Stimulated activated CD8-positive, alpha-beta memory T cell treated with anti-CD3 and anti-CD28 coated beads, Interleukin-15, amount 100 ng/mL, for 48 hours (primary cell): ENCODE data around the gene REEP1.
"Not testable (repeated sequence)": the region's sequence is repeated elsewhere in the genome, so short reads cannot be mapped to it uniquely, and the experiment has no call there.

ENCODE experiments used
- DNase-seq, 2 donors: peaks; one replicate each; pipeline ENCODE4 v3.0.0-alpha.2; 2020; ENCODE audit warnings: low read depth in 2 of 2

The REEP1 gene

DNA sequence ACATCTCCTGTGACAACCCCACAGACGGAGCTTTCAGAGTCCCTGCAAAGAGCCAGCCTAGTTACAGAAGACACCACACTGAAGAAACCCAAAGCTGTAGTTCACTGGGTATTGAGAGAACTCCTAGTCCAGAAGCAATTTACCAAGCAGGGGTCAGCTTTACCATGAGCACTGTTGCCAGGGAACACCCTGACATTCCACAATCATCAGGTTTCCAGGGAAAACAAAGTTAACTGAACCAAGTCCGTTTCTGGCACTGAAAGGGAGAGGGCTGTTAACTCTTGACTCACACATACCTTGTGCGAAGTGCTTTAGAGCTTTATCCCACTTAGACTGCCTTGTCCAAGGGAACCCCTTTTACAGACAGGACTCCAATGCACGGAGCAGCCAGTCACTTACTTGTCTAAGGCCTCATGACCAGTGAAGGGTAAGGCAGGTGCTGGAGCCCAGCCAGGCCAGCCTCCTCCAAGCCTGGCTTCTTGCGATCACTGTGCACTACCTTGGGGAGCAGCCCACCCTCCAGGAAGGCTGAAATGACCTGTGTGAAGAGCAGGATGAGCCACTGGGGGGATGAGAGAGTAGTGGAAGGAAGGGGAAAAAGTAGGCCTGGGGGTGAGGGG lies 53.9 kb downstream of the REEP1 start:
- no peak for DNase-seq

DNA sequence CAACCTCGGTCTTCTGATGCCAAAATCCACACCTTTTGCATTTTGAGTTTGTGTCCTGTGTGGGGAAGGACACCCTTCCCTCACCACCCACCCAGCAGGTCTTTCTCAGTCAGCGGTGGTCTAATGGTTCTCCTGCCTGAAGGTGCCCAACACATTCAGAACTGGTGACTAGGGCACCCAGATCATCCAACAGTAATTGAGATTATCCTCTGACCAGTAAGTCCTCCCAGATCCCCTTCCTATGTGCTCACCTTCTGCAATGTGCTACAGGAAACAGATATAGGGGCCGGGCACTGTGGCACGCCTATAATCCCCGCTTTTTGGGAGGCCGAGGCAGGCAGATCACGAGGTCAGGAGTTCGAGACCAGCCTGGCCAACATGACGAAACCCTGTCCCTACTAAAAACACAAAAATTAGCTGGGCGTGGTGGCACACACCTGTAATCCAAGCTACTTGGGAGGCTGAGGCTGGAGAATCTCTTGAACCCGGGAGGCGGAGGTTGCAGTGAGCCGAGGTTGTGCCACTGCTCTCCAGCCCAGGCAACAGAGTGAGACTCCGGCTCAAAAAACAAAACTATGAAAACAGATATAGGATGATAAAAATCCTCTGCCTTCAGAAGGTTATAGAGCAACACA lies 56.2 kb downstream of the REEP1 start:
- DNase-seq: no peak

DNA sequence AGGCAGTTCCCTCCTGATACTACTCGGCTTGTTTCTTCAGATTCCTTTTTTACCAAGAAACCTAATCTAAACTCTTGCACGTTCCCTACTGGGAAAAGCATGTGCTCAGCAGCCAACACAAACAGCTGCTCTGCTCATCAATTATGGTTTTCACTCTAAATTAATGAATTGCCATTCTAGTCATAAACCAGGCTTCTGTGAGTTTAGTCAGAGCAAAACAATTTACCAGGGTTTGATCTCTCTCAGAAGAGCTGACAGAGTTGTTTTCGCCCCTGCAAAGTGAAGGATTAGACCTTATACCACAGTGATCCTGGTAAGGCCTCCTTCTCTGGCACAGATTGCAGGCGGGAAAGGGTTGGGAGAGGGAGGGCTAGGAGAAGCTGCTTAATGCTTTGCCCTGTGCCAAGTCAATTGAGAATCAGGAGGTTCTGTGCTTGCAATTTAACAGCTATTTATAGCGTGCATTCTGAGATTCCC lies 57.2 kb downstream of the REEP1 start:
- DNase-seq: no peak

DNA sequence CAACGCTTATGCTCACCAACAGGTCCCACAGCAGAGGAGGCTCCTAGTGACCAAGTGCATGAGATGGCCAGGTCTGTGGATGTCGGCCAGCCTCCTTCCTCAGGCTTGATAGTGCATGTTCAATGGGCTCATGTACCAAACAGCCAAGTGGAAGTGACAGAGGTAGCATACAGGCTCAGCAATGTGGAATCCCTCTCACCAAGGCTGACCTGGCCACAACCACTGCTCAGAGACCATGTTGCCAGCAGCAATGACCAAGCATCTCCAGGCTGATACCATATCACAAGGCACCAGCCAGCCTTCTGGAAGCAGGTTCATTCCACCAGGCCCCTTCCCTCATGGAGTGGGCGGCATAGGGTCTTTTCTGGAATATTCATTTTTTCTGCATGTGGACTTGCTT lies 61.5 kb downstream of the REEP1 start:
- DNase-seq: no peak

DNA sequence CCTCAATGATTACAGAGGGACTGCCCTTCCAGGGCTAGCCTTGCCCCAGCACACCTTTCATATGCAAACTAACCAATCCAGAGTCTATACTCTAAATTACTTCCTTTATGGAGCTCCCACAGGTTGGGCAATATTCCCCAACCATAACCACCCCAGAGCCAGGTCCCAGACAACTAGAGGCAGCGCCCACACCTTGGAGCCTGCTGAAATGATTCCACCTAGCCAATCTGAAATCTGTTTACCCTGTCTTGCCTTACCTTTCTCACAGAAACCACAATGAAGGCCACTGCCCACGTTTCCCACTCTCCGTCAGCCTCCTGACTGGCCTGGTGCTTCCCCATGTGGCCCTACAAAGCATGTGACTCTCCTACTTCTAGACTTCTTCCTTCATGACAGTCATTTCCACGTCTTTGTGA lies 62.0 kb downstream of the REEP1 start:
- no peak for DNase-seq

DNA sequence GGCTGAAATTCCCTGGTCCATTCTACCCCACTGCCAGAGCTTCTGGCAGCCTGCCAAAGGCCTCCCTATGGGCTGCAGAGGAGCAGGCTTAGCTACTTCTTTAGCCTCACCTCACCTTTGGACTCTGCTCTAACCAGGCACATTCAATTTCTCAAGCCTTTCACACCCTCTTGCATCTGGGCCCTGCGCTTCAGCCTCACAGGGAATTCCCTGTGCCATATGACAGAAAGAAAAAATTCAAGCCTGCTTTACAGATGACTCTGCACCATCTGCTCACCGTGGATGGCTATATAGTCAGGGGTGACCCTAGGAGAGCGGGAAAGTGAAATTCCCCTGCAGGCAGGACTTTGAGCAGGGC lies 62.5 kb downstream of the REEP1 start:
- no peak for DNase-seq

DNA sequence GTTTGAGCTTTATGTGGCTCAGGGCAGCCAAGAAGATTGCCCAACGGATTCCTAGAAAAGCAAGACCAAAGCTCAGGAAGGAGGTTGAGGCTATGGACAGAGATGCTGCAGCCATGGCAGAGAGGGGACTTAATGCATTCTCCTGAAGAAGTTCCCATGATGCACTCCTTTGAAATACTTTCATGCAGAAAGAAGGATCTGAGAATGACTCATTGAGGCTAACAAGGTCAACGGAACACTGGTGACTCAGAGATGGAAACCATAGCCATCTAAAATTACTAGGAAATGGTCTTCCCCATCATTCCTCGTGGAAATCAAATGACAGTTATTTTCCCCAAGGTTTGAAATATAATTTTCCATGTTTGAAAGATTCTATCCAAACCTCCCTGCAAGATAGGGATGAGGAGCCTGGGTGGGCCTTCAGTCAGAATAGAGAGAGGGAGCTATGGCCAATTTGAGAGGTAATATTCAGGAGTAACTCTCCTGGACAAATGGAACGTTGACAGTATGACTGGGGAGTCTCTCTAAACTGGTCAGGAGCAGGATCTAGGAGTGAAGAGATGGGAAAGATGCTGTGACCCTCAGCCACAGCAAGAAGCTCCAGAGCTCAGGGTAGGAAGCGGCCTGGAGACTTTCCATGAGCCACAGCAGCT lies 63.0 kb downstream of the REEP1 start:
- no peak for DNase-seq

DNA sequence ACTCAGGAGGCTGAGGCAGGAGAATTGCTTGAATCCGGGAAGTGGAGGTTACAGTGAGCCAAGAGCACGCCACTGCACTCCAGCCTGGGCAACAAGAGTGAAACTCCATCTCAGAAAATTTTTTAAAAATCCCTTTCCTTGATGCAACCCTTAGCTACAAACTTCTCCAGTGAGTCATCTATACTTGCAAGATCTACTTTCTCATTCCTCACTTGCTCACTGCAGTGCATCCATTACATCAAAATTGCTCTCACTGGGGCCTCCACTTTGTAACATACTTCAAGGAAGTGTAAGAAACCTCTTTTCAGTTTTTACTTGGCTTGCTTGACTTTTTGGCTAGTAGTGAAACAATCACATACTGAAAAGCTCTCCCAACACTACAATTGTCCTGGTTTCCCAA lies 65.3 kb downstream of the REEP1 start:
- no peak for DNase-seq

DNA sequence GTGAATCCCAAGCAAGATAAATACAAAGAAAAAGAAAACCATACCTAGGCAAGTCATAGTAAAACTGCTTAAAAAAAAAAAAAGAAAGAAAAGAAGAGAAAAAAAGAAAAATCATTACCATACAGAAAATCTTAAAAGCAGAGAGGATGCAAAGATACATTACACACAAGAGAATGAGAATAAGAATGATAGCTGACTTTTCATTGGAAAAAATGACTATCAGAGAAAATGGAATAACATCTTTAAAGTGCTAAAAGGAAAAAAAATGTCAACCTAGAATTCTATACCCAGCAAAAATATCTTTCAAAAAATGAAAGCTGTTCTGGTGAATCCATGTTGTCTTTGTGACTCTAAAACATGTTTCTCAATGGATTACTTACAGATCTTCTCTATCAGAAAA lies 66.2 kb downstream of the REEP1 start:
- no peak for DNase-seq

DNA sequence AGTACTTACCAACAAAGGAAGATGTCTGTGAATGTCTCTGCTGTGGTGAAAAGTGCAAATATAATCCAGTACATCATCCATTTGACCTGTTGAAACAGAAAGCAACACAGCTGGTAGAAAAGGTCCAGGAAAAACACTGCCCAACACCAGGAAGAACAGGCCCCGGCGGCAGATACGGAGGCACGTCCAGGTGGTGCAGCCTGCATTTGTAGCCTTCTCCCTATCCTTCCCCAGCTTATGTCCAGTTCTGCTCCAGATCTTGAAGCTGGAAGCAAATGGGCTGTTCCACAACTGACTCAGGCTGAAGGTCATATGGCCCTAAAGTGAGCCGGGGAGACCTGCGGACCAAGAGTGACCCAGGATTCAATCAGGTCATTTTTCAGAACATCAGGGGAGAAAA lies 73.5 kb downstream of the REEP1 start:
- no peak for DNase-seq

DNA sequence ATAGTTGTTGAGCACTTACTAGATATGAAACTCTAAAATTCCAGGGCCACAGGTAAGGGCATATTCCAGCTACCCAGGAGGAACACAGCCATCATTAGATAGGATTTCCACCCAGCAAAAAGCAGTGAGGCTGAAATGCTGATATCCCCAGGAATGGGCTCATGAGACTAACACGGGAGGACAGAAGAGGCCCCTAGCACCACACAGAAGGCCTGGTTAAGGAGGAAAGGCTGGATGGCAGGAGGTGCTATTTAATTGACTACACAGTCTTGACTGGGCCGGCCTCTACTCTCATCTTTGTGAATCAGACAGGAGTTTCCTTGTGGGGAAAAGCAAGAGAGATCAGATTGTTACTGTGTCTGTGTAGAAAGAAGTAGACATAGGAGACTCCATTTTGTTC lies 76.4 kb downstream of the REEP1 start:
- no peak for DNase-seq

DNA sequence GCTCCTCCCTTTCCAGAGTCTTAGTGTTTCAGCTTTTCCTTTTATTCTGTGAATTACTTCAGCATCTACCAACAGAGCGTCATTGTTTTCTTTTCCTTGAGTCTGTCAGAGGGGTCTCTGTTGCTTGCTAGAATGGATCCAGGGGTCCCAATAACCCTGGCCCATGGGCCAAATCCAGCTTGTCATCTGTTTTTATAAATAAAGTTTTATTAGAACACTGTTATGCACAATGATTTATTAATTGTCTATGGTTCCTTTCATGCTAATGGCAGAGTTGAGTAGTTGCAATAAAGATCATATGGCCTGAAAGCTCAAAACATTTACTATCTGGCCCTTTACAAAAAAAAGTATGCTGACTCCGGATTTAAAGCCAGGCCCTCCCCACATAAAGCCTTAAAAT lies 79.3 kb downstream of the REEP1 start:
- no peak for DNase-seq

DNA sequence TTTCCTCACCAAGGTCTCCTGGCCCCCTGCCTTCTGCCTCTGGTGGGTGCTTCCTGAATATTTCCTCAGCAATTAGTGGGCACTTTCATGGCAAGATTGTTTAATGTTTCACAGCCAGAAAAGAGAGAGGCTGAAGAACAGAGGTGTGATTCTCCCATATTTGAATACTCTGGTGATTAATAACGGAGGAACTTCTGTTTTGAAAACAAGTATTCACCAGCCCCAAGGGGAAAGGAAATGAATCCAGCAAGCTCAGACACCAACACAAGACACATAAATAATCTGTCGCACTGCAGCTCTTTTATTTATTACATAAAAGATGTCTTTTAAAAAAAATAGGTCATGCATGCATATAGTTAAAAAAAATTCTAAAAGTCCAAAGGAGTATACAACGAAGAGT lies 80.4 kb downstream of the REEP1 start:
- DNase-seq: no peak

DNA sequence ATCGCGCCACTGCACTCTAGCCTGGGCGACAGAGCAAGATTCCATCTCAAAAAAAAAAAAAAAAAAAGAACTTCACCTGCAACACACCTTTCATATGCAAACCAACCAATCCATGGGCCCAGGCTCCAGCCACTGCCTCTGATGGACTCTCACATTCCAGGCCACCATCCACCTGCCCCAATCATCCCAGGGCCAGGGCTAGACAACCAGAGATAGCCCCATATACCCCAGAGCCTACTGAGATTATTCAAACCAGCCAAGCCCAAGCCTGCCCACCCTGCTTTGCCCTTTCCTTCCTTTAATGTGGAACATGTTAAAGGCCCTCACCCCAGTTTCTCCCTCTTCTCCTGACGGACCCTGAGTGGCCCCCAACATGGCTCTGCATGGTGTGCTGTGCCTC lies 81.1 kb downstream of the REEP1 start:
- DNase-seq: no peak

DNA sequence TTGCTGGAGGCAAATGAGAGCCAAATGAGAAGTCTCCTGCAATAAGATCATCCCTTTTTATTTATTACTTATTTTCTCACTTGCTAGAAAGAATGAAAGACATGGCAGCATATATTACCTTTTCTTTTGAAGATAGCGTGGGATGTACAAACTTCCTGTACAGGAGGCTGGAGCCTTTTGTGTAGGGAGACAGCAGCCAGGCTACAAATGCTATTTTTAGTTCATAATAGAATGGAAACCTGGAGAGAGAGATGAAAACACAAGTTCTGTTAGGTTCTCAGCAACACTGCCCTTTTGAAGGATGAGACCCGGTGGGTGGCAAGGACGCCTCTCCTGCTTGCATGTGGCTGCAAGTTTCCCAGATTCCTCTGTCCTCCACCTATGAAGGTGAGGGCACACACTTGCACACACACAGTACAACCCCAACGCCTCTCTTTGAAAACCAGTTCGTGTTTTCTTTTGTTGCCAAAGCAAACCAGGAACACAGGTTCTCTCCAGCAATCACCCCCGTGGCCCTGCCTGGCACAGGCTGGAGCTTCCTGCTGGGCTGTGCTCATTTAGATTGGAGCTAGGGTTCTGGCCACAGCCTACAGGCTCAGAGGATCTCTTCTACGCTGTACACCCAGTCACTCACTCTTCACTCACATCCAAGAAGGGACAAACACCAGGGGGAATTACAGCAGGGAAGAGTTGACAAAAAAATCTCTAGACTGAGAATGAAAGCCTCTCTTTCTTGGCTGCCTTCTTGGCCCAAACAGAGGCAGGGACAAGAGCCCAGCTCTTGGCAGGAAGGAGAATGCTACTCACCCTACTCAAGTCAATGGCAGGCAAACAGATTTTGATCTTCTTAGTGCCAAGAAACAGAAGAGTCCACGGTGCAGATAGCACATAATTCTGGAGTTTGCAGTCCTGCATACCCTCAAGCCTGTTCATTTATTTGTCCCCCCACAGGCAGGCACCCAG lies 82.6 kb downstream of the REEP1 start:
- no peak for DNase-seq

DNA sequence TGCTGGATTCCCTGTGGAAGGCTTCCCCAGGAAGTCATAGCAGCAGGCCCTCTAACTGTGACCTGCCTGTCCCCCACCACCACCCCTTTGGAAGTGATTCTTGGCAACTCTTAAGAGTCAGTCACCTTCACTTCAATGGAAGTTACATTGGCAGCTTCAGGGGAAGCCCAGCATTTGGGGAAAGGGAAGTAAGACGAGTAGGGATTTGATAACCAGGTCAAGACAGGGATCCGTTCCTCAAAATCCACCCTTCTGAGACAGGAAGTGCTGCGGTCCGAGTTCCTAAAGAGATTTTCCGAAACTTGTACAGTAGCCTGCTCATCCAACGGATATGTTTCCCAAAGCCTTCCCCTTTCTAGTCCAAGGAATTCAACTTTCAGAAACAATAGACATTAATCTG lies 84.0 kb downstream of the REEP1 start:
- DNase-seq: no peak

DNA sequence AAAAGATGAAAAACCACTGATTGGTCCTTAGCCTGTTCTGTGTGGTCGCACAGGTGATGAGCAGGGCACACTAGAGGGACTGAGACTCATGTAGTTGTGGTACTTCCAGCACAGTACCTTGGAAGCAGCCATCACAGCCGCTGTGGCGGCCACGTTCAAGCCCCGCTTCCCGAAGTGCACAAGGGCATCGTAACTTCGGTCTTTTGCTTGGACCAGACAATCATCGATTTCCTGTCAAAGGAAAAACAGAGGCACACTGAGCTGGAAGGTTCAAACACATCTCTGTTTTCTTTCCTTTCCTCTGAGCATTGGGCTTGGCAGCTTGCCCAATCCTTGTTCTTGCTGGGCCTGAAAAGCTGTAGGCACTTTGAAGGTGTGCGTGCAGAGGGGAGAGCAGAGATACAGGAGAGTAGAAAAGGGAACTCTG lies 85.6 kb downstream of the REEP1 start:
- DNase-seq: no peak

DNA sequence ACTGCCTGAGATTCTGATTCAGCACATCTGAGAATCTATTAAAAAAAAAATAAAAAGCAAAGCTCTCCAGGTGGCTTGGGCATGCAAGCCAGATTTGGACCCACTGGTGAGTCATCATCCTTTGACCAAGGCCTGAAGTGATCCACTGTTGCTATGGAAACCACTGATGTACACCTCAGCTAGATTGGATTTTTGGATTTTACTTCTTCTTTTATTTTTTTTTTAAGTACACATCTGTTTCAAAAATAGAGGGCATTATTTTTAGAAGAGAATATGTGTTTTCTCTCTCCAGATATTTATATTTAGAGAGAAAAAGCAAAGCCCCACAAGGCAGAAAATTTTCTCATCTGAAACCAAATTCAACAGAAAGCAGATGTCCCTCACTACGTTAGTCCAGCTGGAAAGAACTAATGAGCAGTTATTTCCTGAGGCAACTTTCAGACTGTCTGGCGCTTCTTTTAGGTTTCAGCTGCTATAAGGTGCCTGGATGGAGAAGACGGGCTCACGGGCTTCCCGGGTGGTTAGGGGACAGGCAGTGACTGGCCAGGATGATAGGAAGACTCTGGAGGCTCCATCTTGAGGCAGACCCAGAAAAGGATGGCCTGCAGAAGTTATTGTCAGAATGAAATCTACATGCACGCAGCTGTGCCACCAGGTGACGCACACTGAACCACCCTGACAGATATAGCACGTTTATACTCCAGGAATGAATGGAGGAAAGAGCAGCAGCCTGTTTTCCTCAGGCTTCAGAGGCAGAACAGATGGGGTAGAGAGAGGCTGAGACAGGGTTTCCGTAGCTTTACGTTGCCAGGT lies 87.6 kb downstream of the REEP1 start:
- no peak for DNase-seq

DNA sequence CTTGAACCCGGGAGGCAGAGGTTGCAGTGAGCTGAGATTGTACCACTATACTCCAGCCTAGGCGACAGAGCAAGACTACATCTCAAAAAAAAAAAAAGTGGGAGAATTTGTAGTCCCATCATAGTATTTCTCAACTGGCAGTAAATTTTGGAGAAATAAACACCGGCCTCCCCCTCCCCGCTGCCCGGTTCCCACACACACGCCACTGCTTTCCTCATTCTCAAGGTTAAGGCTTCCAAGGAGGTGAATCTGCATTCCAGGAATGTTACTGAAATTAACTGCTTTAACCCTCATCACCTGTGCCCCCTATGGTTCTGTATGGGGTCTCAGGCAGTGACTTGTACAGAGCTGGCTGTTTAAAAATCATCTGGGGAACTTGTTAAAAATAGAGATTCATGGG lies 88.2 kb downstream of the REEP1 start:
- DNase-seq: no peak

DNA sequence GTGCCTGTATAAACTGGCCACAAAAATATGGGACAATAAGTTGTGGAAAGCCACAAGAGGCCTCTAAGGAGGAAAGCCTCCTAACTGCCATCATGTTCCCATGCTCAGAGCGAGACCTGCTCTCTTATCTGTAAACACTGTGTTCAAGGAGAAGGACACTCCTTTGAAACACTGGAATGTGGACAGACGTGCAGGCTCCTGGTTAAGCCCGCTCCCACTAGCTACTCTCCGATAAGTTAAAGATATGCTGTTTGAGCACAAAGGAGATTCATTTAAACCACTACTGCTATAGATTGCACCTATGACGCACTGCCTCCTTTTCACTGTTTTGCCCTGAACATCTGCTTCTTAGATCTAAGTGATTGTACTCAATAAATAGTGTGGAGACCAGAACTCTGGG lies 92.2 kb downstream of the REEP1 start:
- DNase-seq: not testable (repeated sequence)

DNA sequence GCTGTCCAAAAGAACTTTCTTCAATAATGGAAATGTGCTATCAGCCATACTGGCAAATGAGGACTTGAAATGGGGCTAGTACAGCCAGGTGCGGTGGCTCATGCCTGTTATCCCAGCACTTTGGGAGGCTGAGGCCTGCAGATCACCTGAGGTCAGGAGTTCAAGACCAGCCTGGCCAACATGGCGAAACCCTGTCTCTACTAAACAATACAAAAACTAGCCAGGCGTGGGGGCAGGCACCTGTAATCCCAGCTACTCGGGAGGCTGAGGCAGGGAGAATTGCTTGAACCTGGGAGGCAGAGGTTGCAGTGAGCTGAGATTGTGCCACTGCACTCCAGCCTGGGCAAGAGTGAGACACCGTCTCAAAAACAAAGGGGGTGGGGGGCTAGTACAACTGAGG lies 92.6 kb downstream of the REEP1 start:
- not testable (repeated sequence) for DNase-seq
